GM23338 (cell line): ENCODE measurements around the gene MAP4K4. TPM values are rescaled to one million over a fixed set of nuclear protein-coding genes. Genes with fewer than 3 reads are reported as not detected.

ENCODE experiments used
- ATAC-seq: fragments of 200-7000 bp; cut with Tn5 transposase; 3 replicates; pipeline ENCODE4 v1.9.1; 2020
- DNase-seq: peaks from one replicate; pipeline ENCODE4 v3.0.0-alpha.2; 2015; ENCODE audit warnings: low spot score
- H2AFZ ChIP-seq: fragments of 200-600 bp; sonication (generic); 2 replicates; pipeline ENCODE4 v1.8.0; 2016; ENCODE audit warnings: antibody characterized with exemption, mild to moderate bottlenecking, moderate library complexity
- H3F3A ChIP-seq: fragments of 200-600 bp; sonication (generic); replicated peaks from 2 replicates; pipeline ENCODE4 v1.8.0; 2017; ENCODE audit warnings: antibody characterized with exemption, mixed run types, low read depth
- H3K27ac ChIP-seq: fragments of 200-600 bp; sonication (generic); 2 replicates; pipeline ENCODE4 v1.6.1; 2016; ENCODE audit warnings: low read depth
- H3K27me3 ChIP-seq: fragments of 200-600 bp; sonication (generic); 2 replicates; pipeline ENCODE4 v1.8.0; 2016; ENCODE audit warnings: mild to moderate bottlenecking, mixed run types, moderate library complexity; ENCODE audit not compliant: insufficient read depth
- H3K36me3 ChIP-seq: fragments of 200-600 bp; sonication (generic); 2 replicates; pipeline ENCODE4 v1.8.0; 2016; ENCODE audit warnings: mild to moderate bottlenecking; ENCODE audit not compliant: insufficient read depth
- H3K4me1 ChIP-seq: fragments of 200-600 bp; sonication (generic); 2 replicates; pipeline ENCODE4 v1.8.0; 2016; ENCODE audit warnings: mild to moderate bottlenecking, moderate library complexity; ENCODE audit not compliant: insufficient read depth
- H3K4me2 ChIP-seq: fragments of 200-600 bp; sonication (generic); 2 replicates; pipeline ENCODE4 v1.7.1; 2017; ENCODE audit warnings: mixed run types
- H3K4me3 ChIP-seq: fragments of 200-600 bp; sonication (generic); 2 replicates; pipeline ENCODE4 v1.6.1; 2016; ENCODE audit warnings: mixed run types
- H3K79me2 ChIP-seq: fragments of 200-600 bp; sonication (generic); replicated peaks from 2 replicates; pipeline ENCODE4 v1.8.0; 2017; ENCODE audit warnings: mild to moderate bottlenecking; ENCODE audit not compliant: insufficient read depth
- H3K9me2 ChIP-seq: fragments of 200-600 bp; sonication (generic); 2 replicates; pipeline ENCODE4 v1.8.0; 2017; ENCODE audit not compliant: insufficient read depth
- H4K20me1 ChIP-seq: fragments of 200-600 bp; sonication (generic); replicated peaks from 2 replicates; pipeline ENCODE4 v1.8.0; 2017; ENCODE audit warnings: mild to moderate bottlenecking; ENCODE audit not compliant: insufficient read depth
- H3K27ac Mint-ChIP-seq: 2 replicates; pipeline ENCODE4 v1.8.0; 2020; ENCODE audit warnings: inconsistent platforms, mild to moderate bottlenecking, moderate library complexity, mixed read lengths
- H3K27me3 Mint-ChIP-seq: 3 replicates; pipeline ENCODE4 v1.8.0; 2022; ENCODE audit warnings: low read depth, mild to moderate bottlenecking, moderate library complexity, mixed read lengths, inconsistent platforms; ENCODE audit not compliant: insufficient read depth, poor library complexity
- H3K36me3 Mint-ChIP-seq: 3 replicates; pipeline ENCODE4 v1.8.0; 2021; ENCODE audit warnings: low read depth, mild to moderate bottlenecking, inconsistent platforms, moderate library complexity, mixed read lengths
- H3K4me1 Mint-ChIP-seq: 3 replicates; pipeline ENCODE4 v1.8.0; 2020; ENCODE audit warnings: mild to moderate bottlenecking, inconsistent platforms, mixed read lengths
- H3K4me3 Mint-ChIP-seq: 3 replicates; pipeline ENCODE4 v1.8.0; 2021; ENCODE audit warnings: moderate library complexity, mild to moderate bottlenecking, inconsistent platforms, mixed read lengths
- H3K9me3 Mint-ChIP-seq: 3 replicates; pipeline ENCODE4 v1.8.0; 2020; ENCODE audit warnings: moderate library complexity, mild to moderate bottlenecking, inconsistent platforms, mixed read lengths
- CTCF ChIP-seq, 2 experiments: fragments of 200-600 bp in 1 of 2; sonication (generic) in 1 of 2; conservative IDR thresholded peaks; 2 replicates each; pipeline versions ENCODE4 v1.5.1 to v1.6.1; 2016 to 2017; ENCODE audit warnings: antibody characterized with exemption in 2 of 2, low read depth in 2 of 2, mild to moderate bottlenecking in 2 of 2, moderate library complexity in 1 of 2
- ETS1 ChIP-seq: IDR thresholded peaks from 2 replicates; pipeline ENCODE4 v1.6.1; 2016; ENCODE audit warnings: antibody characterized with exemption
- EZH2 ChIP-seq: fragments of 200-600 bp; sonication (generic); IDR thresholded peaks from one replicate; pipeline ENCODE4 v1.8.0; 2017; ENCODE audit warnings: antibody characterized with exemption, mild to moderate bottlenecking, low read depth; ENCODE audit not compliant: unreplicated experiment
- JUNB ChIP-seq: IDR thresholded peaks from one replicate; pipeline ENCODE4 v1.6.1; 2016; ENCODE audit warnings: antibody characterized with exemption; ENCODE audit not compliant: unreplicated experiment
- NANOG ChIP-seq: IDR thresholded peaks from 2 replicates; pipeline ENCODE4 v1.6.1; 2016; ENCODE audit warnings: antibody characterized with exemption, borderline replicate concordance
- POLR2AphosphoS5 ChIP-seq: IDR thresholded peaks from 2 replicates; pipeline ENCODE4 v1.6.1; 2016; ENCODE audit warnings: antibody characterized with exemption, low read depth
- REST ChIP-seq: IDR thresholded peaks from one replicate; pipeline ENCODE4 v1.6.1; 2018; ENCODE audit warnings: antibody characterized with exemption; ENCODE audit not compliant: unreplicated experiment
- STAT1 ChIP-seq: IDR thresholded peaks from one replicate; pipeline ENCODE4 v1.6.1; 2016; ENCODE audit warnings: antibody characterized with exemption; ENCODE audit not compliant: unreplicated experiment
- ZNF114 ChIP-seq: fragments of 250-450 bp; sonication (Bioruptor Pico); IDR thresholded peaks from 2 replicates; pipeline ENCODE4 v1.5.0; 2020; ENCODE audit warnings: mild to moderate bottlenecking, moderate library complexity
- ZNF462 ChIP-seq: fragments of 250-450 bp; sonication (Bioruptor Pico); IDR thresholded peaks from 2 replicates; pipeline ENCODE4 v1.5.0; 2020; ENCODE audit warnings: mild to moderate bottlenecking, moderate library complexity
- polyA plus RNA-seq: library from polyadenylated mRNA; unstranded; fragments of >200 nt; fragmentation: Nextera tagmentation; extraction: Ambion mirVana; gene quantifications from 2 replicates; pipeline ENCODE4 v1.2.1, GENCODE V29; 2016
- total RNA-seq: library from RNA; depleted of rRNA; stranded (reverse); fragments of >200 nt; shearing (Covaris generic); gene quantifications from 2 replicates; pipeline ENCODE4 v1.2.3, GENCODE V29; 2014

MAP4K4 gene
- total and polyA plus RNA-seq, 2 experiments from 2014 or later: 34.6 to 99.2 TPM

- DNase-seq (no peak), ATAC-seq (no peak)
- Histone ChIP-seq H2AFZ (no peak overlapping the region), H3K4me3 (no peak overlapping the region), H3K79me2 (no peaks in the 10 kb centered on the region), H3K4me1 (no peaks in the 10 kb centered on the region), H3K36me3 (peaks cover 47% of the 10 kb centered on the region), H3F3A (no peaks in the 10 kb centered on the region), H3K9me2 (no peaks in the 10 kb centered on the region), H3K27me3 (no peaks in the 10 kb centered on the region), H3K4me2 (no peak overlapping the region), H4K20me1 (no peaks in the 10 kb centered on the region; the same call in none of the 2 replicates), H3K27ac (no peak overlapping the region)
- Mint-ChIP-seq H3K27ac (no peak overlapping the region), H3K36me3 (peaks cover 70% of the 10 kb centered on the region), H3K4me3 (no peak overlapping the region), H3K27me3 (peaks cover 7% of the 10 kb centered on the region), H3K4me1 (peaks cover 10% of the 10 kb centered on the region; the same call in 2 of the 3 replicates), H3K9me3 (no peaks in the 10 kb centered on the region)
- TF ChIP-seq REST: no peak
- TF ChIP-seq ETS1: no peak
- TF ChIP-seq ZNF114 (CRISPR knock-in tag): no peak
- TF ChIP-seq STAT1: no peak
- no peak for TF ChIP-seq NANOG
- no peak for TF ChIP-seq EZH2
- no peak for TF ChIP-seq JUNB
- TF ChIP-seq ZNF462 (CRISPR knock-in tag): no peak
- no peak for TF ChIP-seq POLR2AphosphoS5
- no peak for TF ChIP-seq CTCF (conservative IDR thresholded peaks at IDR 0.05; ENCODE audit: low read depth in 2 of 2)
These were observed 166.0 kb downstream of the MAP4K4 start for GRCh38 chr2:101863534-101863933.
